ENCODE measurements around the gene PHF1.
"Not testable (repeated sequence)": the region's sequence is repeated elsewhere in the genome, so short reads cannot be mapped to it uniquely, and the experiment has no call there.

GRCh38 chr6:33379184-33379583 is 31.6 kb upstream of the PHF1 start:
- TF ChIP-seq CTCF, POLR2A (IDR thresholded peaks at IDR 0.05): not testable (repeated sequence)

Measured in esophagus squamous epithelium (tissue), 4 donors.